GM19438 (cell line): ENCODE results near the gene TAF15.

Experiments used
- ATAC-seq: cut with Tn5 transposase; IDR thresholded peaks from one replicate; pipeline ENCODE4 v1.9.1; 2021; ENCODE audit warnings: low read depth; ENCODE audit not compliant: unreplicated experiment

Gene TAF15

DNA sequence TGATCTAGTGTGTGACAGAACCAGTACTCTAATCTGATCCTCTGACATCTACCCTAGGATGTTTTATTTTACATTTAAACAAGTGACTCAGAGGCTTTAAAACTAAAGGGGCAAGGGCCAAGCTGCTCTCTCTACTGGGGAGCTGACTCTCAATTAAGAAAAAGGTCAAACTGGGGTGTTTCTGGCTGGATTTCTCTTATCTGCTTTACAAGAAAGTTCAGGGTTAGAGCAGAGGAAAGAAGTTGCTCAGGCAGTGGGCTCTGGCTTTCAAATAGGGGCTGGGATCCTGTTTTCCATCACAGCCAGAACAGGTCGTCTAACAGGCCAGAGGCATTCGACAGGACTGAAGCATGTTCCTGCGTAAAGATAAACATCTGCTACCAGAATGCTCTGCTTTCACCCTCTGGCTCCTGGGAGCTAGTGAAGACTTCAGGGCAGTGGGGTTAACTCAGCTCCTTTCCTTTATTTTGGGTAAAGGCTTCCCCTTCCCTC lies 22.3 kb upstream of the TAF15 start:
- no peak for ATAC-seq

DNA sequence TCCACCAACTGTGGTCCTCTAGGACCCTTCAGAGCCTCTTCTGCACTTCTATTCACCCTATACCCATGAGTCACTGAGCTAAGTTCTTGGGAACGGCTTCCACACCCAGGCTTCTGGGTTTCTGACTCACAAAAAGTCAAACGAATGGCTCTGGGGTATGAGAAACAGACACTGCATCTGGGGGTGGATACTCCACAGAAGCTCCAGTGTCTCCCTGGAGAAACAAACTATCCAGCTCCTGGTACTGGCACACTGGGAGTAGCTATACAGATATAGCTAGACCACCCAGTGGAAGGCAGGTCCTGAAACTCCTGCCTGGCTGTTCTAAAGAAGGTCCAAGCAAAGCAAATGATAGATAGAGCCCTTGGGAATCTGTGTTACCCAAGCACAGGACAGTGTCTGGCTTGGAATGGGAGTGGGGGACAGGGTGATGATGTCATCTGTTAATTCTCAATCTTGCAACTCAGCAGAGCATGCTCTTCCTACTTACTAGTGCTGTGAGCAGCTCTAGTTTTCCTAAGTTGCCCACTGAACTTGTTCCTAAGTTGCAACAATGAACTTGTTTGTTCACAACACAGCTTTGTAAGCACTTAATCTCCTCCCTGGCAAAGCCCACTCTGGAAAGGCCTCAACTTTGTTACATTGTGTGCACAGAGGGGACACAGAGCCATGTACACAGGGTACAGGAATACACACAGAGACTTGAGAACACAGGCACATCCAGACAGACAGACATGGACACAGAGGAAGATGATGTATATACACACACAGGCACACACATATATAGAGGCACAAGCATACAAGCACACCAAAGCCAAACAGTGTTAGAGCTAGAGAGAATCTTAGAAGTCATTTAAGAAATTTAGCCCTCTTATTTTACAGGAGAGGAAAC lies 20.6 kb upstream of the TAF15 start:
- no peak for ATAC-seq

DNA sequence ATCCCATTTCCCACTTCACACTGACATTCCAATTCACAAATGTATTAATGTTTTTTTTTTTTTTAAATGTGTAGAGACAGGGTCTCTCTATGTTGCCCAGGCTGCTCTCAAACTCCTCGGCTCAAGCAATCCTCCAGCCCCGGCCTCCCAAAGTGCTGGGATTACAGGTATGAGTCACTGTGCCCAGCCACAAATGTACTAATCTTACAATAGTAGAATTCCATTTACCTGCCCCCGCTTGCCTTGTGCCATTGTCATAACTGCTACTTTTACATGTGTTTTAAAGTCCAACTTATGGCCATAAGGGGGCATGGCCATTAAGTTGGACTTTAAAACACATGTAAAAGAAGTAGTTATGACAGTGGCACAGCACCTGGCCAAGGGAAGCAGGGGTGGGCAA lies 18.4 kb upstream of the TAF15 start:
- no peak for ATAC-seq

DNA sequence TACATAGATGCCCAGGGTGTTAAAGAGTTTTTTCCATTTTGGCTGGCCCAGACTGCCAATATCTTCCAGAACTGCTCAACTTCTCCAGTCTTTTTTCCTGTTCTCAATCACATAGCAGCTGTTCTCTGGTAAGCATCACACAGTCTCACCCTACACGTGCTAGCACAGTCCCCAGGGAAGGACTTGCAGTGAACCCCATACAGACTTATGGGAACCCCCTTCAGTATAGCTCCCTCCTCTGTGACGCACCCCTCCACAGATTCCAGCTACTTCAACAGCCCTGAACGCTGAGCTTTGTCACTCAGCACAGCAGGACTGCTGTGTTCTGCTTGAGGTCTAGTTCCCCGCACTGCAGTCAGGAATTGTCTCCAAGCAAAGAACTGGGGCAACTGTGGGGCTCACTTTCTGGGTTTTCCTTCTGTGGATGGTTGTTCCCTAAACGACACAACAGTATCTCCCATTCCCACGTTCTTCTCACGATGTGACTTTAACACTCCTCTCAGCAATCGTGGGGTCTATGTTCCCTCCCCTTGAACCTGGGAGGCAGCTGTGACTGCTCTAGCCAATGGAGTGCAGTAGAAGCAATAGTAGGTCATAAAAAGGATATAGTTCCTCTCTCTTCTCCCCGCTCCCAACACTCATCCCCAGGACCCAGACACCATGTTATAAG lies 17.5 kb upstream of the TAF15 start:
- no peak for ATAC-seq

DNA sequence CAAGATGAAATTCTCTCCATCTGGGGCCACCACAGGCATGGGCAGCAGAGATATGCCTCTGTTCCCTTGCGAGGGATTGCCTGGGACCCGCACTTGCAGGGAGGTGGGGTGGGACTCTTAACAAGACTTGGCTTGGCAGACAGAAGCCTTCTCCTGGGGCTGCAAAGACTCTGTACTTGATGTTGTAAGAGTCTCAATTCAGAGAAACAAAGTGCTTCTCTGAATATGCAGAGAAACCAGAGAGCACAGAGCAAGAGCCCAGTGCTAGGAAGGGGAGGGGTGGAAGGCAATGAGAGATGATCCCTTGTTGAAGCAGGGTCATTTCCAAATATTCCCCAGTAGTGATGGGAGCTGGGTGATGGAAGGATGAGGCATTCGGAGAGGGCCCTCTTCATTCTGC lies 16.0 kb upstream of the TAF15 start:
- no peak for ATAC-seq

DNA sequence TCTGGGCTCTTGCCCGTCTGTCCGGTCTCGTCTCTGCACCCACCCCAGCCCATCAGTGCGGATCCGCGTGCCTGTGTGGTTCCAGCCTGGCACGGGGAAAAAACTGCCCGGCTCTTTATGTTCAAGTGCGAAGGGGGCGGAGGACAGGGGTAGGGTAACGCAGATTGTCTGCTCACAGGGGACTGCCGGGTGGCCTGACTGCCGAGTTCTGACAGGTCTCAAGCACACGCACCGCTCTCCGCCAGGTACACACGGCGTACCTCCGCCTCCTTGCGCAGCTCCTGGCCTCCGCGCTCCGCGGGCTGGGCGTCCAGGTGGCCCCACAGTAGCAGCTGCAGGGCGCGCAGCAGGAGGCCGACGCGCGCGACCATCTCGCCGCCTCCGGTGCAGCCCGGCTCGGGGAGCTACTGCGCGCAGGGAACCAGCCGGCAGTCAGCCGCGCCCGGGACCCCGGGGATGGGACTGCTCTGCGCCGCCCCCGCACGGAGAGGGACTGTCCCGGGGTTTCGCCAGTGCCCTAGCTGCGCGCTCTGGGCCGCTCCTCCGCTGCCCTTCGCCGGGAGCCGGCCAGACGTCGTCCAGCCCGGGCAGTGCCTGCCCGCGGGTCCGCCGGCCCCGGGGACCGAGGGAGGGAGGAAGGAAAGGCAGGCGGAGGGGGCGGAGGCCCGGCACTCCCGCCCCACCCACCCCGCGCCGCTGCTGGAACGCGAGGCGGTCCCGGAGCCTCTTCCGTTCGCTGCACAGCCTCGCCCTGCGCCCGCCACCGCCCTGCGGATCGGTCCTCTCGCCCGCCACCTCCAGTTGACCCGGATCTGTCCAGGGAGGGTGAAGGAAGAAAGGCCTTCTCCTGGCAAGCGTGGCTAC lies 14.0 kb upstream of the TAF15 start, which contains the start of gene MMP28:
MMP28 (minus strand) TSS at position 635 of the 864 bp plus-strand sequence; CDS start at position 371, 264 bp downstream.
- no peak for ATAC-seq

DNA sequence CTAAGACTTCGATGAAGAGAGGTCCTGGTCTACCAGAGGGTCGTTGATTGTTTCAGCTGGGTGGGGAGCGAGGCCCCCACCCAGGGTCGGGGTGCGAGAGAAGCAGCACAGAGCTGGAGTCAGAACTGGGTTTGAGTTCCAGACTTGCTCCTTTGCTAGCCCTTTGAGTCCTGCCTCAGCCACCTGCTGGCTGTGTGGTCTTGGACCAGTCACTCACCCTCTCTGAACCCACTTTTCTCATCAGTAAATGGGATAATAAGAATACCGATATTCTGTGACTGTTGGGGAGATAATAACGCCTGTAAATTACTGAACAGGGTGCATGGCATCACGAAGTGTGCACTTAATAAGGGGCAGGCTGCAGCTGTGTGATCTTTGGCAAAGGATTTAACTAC lies 13.4 kb upstream of the TAF15 start:
- no peak for ATAC-seq

DNA sequence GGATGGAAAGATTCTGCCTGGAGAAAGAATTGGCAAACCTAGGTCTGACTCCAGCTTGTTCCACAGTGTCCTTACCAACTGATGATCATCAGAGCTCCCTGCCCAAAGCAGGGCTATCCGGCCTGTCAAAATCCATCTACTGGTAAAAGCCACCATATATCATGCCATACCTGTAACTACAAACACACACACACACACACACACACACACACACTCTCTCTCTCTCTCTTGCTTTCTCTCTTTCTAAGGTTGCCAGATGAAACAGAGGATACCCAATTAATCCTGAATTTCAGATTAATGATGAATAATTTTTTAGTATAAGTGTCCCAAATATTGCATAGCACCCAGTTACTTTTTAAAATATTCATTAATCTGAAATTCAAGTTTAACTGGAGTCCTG lies 12.3 kb upstream of the TAF15 start:
- ATAC-seq, result no peak

DNA sequence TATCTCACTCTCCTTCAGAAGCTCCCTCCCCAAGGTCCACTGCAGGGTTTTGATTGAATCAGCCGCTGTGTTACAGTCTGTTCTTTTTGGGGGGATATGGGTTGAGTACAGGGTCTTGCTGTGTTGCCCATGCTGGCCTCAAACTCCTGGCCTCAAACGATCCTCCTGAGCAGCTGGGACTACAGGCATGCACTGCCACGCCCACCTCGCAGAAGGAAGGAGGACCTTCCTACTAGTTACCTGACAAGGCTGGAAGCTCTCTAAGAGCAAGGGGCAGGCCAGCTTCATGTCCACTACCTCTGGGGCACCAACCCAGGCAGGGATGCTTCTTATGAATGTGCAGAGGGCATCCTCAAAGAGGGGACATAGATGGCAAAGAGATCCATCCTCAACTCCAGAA lies 11.9 kb upstream of the TAF15 start:
- no peak for ATAC-seq

DNA sequence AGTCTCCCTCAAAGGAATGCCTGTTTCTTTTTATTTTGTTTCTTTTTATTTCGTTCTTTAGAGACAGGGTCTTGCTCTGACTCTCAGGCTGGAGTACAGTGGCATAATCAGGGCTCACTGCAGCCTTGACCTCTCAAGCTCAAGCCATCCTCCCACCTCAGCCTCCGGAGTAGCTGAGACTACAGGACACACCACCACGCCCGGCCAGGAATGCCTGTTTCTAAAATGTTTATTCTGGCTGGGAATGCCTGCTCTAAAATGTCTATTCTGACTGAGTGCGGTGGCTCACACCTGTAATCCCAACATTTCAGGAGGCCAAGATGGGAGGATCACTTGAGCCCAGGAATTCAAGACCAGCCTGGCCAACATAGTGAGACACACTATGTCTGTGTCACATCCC lies 11.4 kb upstream of the TAF15 start:
- no peak for ATAC-seq

DNA sequence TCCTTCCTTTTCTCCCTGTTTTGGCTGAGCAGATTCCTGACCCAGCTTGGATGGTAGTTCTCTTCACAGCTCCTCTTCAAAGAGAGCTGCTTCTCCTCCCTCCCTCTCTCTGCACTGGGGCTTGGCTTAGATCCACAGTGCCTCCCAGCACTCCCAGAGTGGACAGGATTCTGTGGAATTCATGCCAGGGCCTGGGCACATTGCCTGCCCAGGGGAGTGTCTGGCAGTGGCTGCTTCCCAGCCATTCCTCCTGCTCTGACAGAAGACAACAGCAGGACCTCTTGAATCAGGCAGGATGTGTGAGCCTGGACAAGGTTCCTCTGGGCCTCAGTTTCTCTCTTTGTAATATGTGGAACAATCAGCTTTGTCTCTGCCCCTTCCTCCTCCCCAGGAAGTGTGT lies 9.3 kb upstream of the TAF15 start:
- no peak for ATAC-seq

DNA sequence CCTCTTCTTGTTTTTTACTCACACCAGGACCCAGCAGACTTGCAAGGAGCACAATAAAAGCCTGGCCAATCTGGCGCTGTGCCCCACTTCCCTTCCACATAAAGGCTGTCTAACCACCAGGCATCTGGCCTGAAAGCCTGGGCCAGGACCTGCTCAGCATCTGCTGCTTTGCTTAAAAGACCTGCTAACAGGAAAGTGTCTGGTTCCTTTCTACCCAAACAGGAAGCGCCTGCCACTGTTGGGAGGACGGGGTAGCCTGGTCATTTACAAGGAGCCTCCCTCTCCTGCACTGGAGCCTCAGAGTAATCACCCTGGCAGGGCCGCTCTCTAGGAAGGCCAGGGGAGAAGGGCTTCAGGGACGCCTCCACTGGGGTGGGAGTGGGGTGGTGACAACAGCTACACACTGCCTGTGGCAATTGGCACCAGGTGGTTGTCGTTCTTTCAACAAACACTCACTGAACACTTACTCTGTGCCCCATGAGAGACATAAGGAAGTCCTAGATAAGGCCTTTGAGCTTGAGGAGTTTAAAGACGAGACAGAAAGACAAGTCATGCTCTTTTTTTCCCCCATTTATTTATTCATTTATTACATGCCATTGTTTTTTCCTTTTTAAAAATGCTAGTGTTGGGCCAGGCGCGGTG lies 7.6 kb upstream of the TAF15 start:
- no peak for ATAC-seq

DNA sequence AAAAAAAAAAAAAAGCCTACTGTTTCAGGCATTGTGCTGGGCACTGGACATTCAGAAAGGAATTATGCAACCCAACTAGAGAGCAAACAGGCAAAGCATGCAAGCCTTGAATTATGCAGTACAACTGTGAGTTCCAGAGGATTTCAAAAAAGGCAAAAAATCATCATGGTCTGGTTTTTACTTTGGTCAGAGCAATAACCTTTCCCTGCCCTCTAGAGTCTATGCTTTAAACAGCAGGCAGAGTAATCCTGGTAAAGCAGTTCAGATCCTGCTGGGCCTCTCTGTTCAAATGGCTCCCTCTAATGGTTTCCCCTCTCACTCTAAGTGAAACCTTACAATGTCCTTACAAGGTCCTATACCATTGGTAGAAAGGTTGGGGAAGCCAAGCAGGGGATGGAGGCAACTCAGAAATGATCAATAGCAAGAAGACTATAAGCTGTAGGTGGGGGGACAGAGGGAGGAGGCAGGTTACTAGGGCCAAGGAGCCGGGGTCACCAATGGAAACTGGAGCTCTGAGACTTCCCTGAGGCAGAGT lies 4.6 kb upstream of the TAF15 start:
- no peak for ATAC-seq

DNA sequence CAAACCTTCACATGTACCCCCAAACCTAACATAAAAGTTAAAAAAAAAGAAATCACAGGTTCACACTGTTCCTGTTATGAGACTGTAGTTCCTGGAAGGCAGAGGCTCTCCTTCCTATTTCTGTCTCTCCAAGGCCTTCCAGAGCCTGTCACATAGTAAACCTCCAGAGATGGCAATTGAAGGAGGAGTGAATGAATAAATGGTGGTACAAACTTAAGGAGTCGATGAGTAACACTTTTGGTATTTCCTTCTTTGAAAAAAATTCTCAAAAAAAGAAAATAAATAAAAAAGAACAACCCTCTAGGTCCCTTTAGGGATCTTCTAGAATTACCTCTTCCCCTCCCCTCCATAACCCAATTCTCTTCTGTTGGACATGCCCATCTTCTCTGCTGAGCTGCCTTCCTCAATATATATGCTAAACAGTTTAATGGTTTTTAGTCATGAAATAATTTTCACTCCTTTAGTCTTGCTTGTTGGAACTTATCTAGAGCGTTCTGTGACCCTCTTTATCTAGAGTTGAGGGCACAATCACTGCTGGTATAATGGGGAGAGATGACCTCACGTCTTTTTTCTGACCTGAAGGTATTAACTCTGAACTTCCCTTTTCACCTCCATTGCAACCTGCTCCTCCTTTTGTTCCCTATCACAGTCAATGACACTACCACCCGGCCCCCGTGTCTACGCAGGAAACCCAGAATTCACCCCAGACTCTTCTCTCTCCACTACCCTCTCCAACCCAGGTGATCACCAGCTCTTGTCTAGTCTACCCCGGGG lies 1.7 kb upstream of the TAF15 start:
- no peak for ATAC-seq

DNA sequence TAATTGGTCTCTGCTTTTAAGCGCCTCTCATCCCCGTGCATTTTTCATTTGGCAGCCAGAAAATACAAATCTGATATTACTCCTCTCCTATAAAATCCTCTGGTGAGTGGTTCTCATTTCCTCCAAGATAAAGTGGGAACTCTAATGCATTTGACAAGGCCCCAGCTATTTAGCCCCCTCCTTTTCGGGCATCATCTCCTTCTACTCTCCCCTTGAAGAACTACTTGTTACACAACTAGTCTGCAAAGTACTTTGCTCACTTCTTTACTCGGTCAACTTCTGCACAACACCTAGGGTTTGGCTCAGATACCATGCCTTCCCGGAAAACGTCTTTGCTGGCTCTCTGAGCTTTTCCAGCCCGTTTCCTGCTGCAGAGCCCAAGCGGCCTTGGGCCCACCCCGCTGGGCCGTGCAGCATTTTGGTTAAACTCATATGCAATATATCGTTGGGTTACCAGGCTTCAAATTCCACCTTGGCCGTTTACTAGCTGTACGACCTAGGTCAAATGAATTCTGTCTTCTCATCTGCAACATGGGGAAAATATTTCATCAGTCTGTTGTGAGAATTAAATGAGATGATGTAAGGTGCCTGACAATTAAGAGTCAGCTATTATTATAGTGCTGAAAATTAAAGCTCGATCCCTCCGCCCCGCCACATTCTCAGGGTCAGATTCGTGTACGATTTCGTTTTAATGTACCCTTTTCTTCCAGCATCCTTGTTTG lies 883 bp upstream of the TAF15 start:
- no peak for ATAC-seq

DNA sequence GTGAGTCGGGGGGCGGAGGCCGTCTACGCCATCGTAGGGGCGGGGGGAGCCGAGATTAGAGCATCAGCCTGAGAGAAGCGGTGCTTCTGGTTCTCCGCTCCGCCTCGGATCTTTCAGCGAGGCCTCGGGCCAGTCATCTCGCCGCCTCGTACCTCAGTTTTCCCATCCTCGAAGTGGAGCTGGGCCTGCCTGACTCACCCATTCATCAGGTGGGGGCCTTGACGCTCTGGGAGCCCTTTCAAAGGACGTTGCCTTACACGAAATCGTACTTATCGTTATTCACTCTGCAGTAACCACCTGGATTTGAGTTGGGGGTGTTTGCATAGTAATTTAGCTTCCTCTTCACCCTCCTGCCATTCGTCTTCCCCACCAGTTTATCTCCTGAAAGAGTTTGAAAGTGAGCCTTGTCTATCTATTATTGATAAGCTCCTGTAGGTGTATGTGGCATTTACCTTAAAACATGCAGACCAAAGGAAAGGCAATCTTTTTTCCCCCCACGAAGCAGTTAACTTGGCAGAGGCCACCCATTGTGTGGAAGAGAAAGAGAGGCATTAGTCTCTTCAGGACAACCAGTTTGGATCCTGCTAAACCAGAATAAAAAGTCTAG lies 674 bp downstream of the TAF15 start:
- no peak for ATAC-seq

DNA sequence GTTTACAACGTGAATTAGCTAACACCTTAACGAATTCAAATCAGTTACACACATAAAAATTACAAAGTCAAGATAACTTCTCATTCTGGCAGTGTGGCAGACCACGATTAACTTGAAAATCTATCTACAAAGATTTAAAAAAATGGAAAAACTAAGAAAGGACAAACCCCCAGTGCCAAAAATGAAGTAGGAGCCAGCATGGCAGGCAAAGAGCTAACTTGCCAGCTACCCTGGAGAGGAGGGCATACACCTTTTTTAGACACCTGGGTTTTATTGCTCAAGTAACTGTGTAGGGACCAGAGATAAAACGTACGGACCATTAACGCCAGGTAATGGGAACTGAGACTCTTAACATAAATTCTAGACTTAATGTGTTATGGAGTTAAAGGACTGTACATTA lies 2.5 kb downstream of the TAF15 start:
- no peak for ATAC-seq

DNA sequence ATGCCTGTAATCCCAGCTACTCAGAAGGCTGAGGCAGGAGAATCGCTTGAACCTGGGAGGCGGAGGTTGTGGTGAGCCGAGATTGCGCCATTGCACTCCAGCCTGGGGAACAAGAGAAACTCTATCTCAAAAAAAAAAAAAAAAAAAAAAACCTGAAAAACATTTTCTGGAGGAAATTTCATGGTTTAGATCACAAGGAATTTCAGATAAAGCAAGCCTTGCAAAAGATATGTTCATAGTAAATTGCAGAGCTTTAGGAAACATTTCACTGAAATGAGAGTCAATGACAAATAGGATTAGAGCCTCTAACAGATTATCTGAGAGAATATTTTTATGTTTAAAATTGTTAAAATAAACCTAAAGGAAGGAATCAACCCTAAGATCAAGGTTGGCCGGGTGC lies 3.2 kb downstream of the TAF15 start:
- ATAC-seq, result no peak
